HG02884 (cell line): ENCODE results near the gene NMRK1.

ENCODE experiments used
- ATAC-seq: cut with Tn5 transposase; IDR thresholded peaks from one replicate; pipeline ENCODE4 v1.9.1; 2021; ENCODE audit warnings: mild to moderate bottlenecking, moderate library complexity; ENCODE audit not compliant: unreplicated experiment

Gene NMRK1

DNA sequence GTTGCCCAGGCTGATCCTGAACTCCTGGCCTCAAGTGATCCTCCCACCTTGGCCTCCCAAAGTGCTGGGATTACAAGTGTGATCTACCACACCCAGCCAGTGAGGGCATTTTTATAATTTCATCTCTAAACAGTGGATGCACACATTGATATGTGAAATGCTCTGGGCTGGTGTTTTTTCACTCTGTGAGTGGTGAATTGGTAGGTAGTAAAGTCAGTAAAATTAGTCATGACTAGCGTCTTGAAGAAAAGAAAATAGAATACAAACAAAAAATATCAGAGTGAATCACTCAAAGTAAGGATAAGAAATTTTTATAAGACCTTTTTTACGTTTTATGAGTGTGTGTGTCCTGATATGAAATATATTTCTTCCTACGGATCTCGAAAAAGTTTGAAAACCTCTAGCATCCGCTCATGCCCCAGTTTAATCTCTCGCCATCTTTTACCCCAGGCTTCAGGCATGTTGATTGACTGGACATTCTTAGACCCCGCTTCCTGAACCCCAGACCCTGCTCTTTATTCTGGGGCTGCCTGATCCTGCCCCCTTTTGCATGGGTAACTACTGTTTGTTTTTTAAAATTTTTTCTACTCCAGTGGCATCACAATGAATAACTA is 14.3 kb upstream of the NMRK1 start:
- no peak for ATAC-seq

DNA sequence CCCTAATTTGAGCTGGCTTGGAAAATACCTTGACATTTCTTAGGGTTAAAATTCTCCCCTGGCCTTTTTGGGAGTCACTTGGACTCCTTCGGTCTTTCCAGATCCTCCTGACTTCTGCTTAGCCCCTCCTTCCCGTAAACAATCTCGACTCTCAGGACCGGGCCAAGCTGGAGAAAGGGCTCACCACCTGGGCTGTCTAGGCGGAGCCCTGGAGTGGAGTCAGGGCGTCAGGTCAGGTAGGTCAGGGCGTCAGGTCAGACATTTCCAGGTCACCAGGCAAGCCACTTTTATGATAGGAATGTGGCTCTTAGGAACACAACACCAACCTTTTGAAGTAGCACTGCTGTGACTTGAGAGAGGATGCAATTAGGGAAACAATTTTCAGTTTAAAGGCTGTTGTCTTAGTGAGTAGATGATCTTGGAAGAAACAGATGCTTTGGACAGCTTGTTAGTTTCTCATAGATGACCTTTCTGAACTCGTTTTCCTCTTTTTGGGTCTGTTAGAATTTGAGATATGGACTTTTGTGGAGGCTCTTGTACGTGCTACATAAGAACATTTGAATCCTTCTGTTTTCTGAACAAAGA is 13.1 kb upstream of the NMRK1 start:
- no peak for ATAC-seq

DNA sequence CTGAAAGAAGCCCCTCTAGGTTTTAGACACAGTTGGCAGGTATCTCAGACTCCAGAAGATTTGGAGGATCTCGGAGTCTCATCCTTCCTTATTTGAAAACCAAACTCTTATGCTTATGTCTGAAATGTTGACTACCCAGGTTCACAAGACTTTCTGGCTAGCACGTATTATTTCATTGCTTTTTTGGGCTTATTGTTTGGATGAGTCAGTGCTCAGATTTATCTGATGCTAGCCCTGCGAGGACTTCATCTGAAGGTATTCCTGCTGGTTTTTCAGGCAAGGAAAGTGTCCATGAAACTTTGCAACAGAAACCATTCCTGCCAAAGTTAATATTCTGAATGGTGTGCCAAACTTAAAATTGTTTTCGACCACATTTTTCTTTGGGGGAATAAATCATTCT is 8.8 kb upstream of the NMRK1 start:
- no peak for ATAC-seq

DNA sequence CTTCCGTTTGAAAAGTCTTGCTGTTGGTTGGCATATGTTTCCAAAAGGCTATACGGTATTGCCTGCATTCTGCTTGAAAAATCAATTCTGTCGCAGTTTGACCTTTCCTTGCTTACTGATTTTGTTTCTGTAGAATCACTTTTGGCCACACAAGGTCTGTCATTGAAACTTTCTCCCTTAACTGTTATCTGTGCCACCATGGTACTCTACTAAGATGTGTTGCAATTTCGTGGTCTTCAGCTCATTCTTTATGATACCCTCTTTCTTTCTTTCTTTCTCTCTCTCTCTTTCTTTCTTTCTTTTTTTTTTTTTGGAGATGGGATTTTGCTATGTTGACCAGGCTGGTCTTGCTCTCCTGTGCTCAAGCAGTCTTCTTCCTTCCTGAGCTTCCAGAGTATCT is 4.8 kb upstream of the NMRK1 start:
- no peak for ATAC-seq

DNA sequence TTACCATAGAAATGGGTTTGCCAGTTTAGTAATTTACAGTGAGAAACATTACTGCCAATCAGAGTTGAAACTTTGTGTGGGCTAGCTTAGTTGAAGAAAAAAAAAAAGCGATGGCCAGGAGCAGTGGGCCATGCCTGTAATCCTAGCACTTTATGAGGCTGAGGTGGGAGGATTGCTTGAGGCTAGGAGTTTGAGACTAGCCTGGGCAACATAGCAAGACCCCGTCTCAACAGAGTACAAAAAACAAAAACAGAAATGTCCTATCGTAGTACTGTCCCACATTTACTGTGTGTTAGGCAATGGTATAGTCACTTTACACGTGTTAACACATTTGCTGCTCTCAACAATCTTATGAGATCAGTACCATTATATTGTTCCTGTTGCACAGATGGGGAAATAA is 2.6 kb upstream of the NMRK1 start:
- ATAC-seq: no peak

DNA sequence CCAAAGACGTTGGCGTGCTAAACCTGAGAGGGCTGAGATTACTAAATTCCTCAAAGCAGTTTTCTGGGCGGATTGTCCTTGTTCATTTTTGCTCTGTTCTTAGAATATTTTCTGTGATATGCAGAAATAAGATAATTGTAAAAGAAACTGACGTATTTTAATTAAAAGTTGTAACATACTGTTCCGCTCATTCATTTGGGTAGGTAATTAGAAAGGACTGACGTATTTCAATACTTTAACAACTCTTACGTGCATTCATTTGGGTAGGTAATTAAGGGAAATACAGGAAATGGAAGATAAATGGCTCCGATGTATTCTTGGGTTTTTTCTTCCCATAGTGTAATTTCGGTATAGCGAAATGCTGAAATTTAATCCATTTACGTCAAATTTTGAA is 1.4 kb upstream of the NMRK1 start:
- no peak for ATAC-seq

DNA sequence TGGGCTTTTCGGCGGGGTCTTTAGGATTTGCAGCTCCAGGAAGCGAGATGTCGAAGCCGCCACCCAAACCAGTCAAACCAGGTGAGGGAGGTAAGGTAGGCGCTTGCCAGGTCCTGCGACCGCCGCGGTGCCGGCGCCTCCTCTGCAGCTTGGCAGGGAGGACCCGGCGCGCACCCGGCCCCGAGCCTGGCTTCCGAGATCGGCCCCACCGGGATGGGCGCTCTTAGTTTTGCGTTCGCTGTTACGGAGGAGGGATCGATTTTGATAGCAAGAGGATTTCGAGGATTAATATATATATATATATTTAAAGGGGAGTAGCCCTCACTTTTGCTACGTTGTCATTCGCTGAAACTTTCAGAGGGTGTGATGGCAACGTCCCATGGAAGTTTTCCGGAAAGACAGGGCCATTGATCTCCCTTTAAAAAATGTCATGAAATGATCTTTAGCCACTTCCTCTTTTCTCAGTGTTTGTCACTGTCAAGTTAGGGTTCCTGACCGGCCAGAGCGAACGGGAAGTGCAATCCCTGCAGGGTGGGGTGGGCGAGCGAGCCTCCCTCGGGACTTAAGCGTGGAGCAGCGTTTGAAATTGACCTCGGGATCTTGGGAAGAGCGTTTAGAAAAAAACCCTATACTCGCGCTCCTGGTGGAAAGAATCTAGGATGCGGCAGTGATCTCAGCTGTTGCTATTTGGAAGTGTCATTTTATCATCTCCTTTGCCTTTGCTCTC is 854 bp upstream of the NMRK1 start:
- peak; percentile 28 for ATAC-seq

DNA sequence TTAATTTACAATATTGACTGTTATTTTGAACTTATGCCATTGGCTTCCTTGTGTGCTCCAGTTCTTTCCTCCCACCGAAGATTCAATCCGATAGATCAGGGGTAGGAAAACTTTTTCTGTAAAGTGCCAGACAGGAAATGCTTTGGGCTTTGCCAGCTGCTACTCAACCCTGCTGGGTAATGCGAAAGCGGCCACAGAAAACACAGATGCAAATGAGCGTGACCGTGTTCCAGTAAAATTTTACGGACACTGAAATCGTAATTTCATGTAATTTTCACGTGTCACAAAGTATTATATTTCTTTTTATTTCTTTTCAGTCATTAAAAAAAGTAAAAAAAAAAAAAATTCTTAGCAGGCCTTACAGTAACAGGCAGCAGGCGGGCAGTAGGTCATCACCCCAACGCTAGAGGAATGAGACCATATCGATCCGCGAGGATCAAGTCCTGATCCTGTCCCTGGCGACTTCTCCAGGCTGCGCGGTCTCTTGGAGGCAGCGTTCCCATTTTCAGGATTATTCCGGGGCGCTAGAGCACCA is 599 bp downstream of the NMRK1 start:
- peak; percentile 19 for ATAC-seq

DNA sequence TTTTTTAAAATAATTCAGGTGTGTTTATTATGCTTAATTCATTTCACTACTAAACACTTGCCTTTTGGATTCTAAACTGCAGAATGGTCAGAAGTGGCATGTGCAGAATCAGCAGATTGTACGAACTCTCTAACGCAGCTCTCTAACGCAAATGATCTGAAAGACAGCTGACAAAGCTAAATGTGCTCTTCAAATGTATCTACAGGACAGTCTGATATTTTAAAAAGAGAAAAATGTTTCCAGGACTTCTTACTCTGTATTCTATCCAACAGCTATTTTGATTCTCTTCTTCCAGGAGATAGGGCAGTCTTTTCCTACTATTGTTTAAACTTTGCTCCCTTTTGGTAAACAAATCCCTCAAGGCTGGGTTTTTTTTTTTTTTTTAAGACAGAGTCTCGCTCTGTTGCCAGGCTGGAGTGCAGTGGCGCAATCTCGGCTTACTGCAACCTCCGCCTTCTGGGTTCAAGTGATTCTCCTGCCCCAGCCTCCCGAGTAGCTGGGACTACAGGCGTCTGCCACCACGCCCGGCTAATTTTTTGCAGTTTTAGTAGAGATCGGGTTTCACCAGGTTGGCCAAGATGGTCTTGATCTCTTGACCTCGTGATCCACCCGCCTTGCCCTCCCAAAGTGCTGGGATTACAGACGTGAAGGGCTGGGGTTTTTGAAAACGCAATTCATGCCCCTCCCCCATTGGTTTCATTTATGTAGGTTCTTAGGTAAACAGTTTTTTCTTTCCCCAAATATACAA is 1.2 kb downstream of the NMRK1 start:
- ATAC-seq: no peak

DNA sequence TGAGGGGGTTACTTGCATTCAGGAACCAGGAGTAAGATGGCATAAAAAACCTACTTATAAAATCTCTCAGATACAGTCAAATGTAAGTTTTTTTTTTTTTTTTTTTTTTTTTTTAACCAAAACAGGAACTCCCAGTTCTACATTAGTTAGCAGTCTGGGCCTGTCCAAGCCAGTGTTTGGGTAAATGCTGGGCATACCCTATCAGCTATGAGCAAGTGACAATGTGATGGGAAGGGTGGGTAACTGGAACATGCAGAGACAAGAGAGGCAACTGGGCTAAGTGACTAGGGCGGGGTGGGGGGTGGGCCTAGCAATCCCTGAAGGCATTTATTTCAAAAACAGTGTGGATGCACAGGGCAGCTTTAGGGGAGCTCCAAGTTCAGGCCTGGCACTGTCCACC is 2.3 kb downstream of the NMRK1 start:
- ATAC-seq: no peak

DNA sequence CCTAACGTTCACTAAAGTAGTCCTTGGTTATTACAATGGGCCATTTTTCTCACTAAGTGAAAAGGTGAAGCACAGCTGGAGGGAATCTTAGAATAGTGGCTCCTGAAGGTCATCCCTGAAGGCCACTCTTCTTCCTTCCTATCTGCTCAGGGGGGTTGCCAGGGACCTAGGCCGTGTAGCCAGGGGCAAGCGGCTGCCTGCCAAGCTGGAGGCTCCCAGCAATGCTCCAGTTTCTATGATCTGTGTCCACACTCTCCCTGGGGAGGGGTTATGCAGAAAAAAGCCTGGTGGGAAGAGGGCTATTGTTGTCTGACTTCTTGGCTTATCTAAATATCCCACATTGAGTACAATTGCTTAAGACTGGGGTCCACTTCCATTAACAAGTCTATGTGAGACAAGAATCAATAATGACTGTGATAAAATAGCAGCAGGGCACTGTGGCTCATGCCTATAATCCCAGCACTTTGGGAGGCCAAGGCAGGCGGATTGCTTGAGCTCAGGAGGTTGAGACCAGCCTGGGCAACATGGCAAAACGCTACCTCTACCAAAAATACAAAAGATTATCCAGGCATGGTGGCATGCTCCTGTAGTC is 3.8 kb downstream of the NMRK1 start:
- no peak for ATAC-seq

DNA sequence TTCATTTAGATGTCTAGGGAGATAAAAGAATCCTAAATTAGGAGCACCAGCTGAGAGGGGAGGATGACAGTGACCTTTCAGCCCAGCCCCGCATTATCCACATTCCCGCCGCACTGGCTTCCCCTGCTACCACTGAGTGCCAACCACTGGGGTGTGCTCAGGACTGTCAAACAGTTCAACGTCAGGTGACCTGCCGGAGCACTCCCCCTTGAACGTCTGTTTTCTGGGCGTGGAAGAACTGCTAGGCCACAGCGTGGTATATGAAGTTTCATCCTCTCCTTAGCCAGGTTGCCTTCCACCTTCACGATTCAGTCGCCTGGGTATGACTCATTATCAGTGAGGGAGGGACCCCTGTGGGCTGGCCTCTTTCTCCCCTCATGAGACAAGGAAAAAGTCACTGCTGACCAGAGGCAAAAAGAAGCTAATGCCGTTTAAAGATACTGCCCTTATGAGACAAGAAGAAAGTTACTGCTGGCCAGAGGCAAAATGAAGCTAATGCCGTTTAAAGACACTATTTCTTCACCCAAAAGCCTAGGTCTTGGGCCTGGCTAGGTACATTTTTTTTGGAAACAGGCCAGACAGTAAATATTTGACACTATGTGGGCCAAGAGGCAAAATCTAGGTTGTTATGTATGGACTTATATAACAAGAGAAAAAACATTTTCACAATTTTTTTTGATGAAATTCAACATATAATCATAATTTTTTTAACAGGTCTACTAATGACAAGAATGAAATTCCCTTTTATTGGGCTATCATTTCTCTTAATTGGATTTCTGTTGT is 4.6 kb downstream of the NMRK1 start:
- ATAC-seq: no peak

DNA sequence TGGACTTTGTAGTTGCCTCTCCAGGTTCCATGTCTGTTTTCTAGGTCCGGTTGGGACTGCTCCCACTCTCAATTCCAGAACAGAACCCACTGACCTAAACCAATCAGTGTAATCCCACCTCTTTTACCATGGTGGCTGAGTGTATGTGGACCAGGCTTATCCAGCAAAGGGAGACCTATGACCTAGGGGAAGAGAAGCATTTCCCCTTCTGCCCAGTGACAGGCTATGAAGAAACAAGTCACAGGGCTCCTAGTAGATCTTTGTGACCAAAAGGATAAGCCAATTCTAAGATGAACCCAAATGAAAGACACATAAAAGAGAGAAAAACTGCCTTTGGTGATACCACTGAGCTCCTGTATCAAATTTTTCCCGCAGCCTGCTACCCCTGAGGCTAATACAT is 6.3 kb downstream of the NMRK1 start:
- no peak for ATAC-seq

DNA sequence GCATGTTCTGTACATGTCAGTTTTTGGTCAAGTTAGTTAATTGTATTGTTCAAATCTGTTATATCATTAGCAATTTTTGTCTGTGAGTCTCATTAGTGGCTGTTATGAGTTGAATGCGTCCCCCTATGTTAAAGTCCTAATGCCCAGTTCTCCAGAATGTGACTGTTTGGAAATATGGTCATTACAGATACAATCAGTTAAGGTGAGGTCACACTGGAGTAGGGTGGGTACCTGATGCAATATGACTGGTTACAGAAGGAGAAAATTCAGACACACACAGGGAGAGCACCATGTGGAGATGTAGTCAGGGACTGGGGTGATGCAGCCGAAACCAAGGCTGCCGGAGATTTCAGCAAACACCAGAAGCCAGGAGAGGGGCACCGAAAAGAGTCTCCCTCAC is 15.1 kb downstream of the NMRK1 start:
- ATAC-seq: no peak

DNA sequence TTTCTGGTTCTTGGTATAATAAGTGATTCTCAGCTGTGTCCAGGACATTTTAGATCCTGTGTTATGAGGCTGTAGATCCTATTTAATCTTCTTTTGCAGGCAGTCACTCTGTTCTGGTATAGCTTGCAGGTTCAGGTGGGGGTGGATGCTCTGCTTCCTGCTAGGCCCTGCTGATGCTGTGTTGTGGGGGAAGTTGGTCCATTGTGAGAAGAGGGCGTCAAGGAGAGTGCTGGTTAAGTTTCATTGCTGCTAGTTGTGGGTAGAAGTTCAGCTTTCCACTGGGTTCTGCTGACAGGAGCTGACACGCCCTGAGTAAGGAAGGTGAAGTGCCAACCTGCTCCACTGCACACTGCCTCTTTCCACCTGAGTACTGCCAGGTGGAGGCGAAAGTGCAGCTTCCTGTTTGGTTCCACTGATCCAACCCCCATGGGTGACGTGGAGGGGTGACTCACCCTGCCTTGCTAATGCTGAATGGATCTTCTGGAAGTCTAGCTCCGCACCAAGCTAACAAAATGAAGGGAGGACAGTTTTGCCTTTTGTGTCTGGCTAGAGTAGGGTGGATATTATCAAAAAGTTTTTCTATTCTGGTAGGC is 16.3 kb downstream of the NMRK1 start:
- ATAC-seq: peak; percentile 67

DNA sequence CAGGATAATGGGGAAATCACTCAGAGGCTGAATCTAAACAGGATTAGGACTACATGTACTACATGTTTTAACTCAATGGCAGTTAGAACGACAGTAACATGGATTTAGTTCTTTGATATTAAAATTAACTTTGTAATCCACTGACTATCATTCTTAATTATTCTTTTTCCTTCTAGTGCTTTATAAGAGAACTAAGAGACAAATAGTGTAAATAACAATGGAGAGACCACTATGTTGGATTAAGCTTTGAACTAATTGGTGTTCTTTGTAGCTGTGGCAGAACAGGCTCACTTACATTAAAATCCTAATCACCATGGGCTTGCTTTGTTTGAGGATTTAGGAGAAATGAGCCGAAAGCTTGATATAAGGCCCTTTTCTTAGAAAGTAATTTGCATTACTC is 18.8 kb downstream of the NMRK1 start:
- no peak for ATAC-seq

DNA sequence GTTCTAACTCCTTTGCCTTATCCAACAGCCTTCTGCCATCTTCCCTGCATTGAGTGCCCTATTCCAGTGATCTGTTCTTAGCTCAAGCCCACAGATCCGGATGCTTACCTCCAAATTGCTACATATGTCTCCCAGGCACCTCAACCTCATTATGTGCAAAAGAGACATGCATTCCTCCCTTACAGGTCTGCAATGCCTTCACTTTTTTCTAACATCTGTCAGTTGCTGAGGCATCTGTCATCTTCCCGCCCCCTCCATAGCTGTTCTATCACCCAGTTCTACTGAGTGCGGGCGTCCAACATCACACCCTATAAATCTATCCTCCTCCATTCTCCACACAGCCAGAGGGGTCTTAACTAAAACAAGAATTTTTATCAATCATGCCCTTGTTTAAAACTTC is 20.1 kb downstream of the NMRK1 start:
- ATAC-seq: no peak

DNA sequence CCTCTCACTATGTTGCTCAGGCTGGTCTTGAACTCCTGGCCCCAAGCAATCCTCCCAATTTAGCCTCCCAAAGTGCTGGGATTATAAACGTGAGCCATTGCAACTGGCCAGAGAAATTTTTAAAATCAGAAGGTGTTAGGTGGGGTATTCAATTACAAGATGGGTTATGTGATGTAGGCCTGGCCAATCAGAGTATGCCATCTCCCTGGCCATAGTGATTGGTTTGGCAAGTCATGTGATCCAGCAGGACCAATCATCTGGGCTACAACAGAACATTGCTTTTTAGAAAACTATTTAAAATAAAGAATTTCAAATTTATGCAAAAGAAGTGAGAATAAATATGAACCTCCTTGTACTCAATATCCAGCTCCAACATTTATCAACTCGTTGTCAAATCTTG is 22.4 kb downstream of the NMRK1 start:
- no peak for ATAC-seq

DNA sequence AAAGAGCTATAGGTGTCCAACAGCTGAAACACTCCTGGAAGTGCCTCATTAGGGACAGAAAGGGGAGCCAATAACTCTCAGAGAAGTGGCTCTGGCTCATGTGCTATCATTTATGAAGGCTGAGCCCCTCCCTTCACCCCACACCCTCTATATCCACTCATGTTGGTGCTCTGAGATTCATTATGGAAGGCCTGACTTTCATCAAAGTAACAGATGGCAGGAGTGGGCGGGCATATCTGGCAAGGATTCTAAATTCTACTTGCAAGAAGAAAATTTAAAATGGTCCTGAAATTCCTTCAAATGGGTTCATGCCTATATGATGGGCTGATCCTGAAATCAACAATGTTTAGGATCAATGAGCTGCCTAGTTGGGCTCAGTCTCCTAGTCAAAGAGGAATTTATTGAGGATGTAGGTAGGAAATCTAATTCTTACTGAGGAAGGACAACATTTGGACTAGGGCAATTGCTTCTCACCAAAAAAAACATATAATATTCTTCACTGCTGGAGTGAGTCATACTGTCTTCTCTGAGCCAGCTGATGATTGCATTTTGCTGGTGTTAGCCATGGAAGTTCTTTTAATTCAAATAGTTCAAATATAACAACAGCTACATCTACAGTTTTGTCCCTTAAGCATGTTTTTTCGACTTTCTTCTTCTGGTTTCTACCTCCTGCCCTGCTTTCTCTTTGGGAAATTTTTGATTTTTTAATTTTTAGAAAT is 23.5 kb downstream of the NMRK1 start:
- no peak for ATAC-seq
